Fibroblast of peridontal ligament (primary cell): ENCODE data around the gene BACE1.

ENCODE experiments used
- DNase-seq: peaks from one replicate; pipeline ENCODE4 v3.0.0-alpha.2; 2010; ENCODE audit errors: extremely low read depth

Gene BACE1

GRCh38 chr11:117309310-117309709 is 6.7 kb downstream of the BACE1 start:
- no peak for DNase-seq

GRCh38 chr11:117305145-117305544 is 10.9 kb downstream of the BACE1 start:
- no peak for DNase-seq

GRCh38 chr11:117303646-117304315 is 12.3 kb downstream of the BACE1 start:
- no peak for DNase-seq

- no peak for DNase-seq
Observed at GRCh38 chr11:117303101-117303500, 13.0 kb downstream of the BACE1 start.

- no peak for DNase-seq
Observed at GRCh38 chr11:117302228-117302627, 13.8 kb downstream of the BACE1 start.

GRCh38 chr11:117300773-117301172 is 15.3 kb downstream of the BACE1 start:
- no peak for DNase-seq

GRCh38 chr11:117300283-117300663 is 15.8 kb downstream of the BACE1 start:
- peak; percentile 34 for DNase-seq

- no peak for DNase-seq
Observed at GRCh38 chr11:117299351-117300282, 16.4 kb downstream of the BACE1 start.

GRCh38 chr11:117298195-117298594 is 17.9 kb downstream of the BACE1 start:
- no peak for DNase-seq

- no peak for DNase-seq
Observed at GRCh38 chr11:117296881-117297280, 19.2 kb downstream of the BACE1 start.

- no peak for DNase-seq
Observed at GRCh38 chr11:117295438-117296137, 20.5 kb downstream of the BACE1 start.

GRCh38 chr11:117292616-117293015 is 23.4 kb downstream of the BACE1 start:
- no peak for DNase-seq

GRCh38 chr11:117290809-117291396 is 25.2 kb downstream of the BACE1 start, which contains the start of gene BACE1-AS:
Gene BACE1-AS, plus strand, starts transcription at chr11:117291346.
- DNase-seq: no peak

GRCh38 chr11:117289795-117290194 is 26.3 kb downstream of the BACE1 start:
- DNase-seq: no peak

DNA sequence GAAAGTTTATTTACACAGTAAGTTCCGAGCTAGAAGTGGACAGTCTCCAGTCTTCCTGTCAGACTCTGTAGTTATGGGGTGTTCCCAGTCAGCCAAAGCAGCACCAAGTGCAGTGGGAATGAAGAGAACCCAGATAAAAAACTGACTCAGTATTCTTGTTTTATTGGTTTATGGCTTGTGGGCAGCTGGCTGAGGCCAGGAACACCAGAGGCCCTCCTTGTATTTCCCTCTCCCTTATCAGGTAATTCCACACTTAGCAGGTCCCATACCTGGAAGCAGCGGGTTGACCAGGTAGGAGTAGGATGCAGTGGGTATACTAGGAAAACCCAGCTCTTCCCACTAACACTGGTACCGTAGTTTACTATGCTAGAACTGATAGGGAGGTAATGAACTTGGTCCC is 28.4 kb downstream of the BACE1 start:
- DNase-seq: no peak

- no peak for DNase-seq
Observed at GRCh38 chr11:117286588-117286987, 29.5 kb downstream of the BACE1 start.

- no peak for DNase-seq
Observed at GRCh38 chr11:117284053-117284452, 32.0 kb downstream of the BACE1 start.

GRCh38 chr11:117282956-117283355 is 33.1 kb downstream of the BACE1 start:
- DNase-seq: no peak

GRCh38 chr11:117281869-117282268 is 34.2 kb downstream of the BACE1 start:
- no peak for DNase-seq

- peak; percentile 97 for DNase-seq
Observed at GRCh38 chr11:117281159-117281558, 34.9 kb downstream of the BACE1 start.

DNA sequence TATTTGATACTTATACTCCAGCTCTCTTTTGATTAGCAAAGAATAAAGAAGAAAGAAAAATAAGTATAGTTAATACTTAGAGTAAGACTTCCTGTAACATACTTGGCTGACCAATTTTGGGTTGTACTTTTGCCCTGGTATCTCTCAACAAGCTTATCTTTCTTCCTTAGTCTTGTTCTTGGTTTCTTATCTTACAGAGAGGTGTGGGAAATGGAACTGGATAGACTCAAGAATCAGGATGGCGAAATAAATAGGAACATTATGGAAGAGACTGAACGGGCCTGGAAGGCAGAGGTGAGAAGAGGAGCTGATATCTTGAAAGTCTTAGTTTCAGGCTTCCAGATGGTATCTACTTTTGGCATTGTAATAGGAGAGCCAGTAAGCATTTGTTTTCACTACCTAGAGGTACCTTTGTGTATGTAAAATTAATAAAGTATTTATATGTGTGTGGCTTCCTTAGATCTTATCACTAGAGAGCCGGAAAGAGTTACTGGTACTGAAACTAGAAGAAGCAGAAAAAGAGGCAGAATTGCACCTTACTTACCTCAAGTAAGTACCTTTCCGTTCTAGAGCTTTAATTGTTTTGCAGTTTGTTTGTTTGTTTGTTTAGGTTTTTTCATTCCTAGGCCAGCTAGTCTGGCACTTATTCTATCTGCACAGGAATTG is 36.2 kb downstream of the BACE1 start:
- no peak for DNase-seq
